ENCODE results near the gene RERE. TPM values are rescaled to one million over a fixed set of nuclear protein-coding genes. Genes with fewer than 3 reads are reported as not detected.

RERE gene
- total and polyA plus RNA-seq, 2 experiments from 2014 or later = 39.8 to 62.8 TPM

GRCh38 chr1:8307628-8308027 is 509.8 kb downstream of the RERE start:
- no peak for DNase-seq (ENCODE audit: low spot score)
- H3K4me2 ChIP-seq = no peak overlapping the region
- H3K9me3 ChIP-seq (ENCODE audit: low read depth) = no peaks in the 10 kb centered on the region
- no peaks in the 10 kb centered on the region for H3K9me2 ChIP-seq (replicated peaks; ENCODE audit: insufficient read depth)
- no peak overlapping the region for H3K27ac ChIP-seq
- TF ChIP-seq CTCF (IDR thresholded peaks at IDR 0.05; ENCODE audit: poor library complexity) (no peak), EZH2phosphoT487 (IDR thresholded peaks at IDR 0.05; ENCODE audit: low read depth, severe bottlenecking, unreplicated experiment) (no peak), EZH2 (IDR thresholded peaks at IDR 0.05; ENCODE audit: borderline replicate concordance) (no peak)
- H4K20me1 ChIP-seq (ENCODE audit: insufficient read depth, poor library complexity, severe bottlenecking) = no peaks in the 10 kb centered on the region
- H3K79me2 ChIP-seq = no peaks in the 10 kb centered on the region
- no peaks in the 10 kb centered on the region for H3K4me1 ChIP-seq (ENCODE audit: insufficient read depth)
- H3K4me3 ChIP-seq = no peak overlapping the region
- 90% methylated on average over 4 of the region's 4 CpGs for WGBS (ENCODE audit: low lambda C conversion rate, missing lambda C conversion rate)
- H3K36me3 ChIP-seq (replicated peaks; ENCODE audit: insufficient read depth, low read depth) = no peaks in the 10 kb centered on the region
- H2AFZ ChIP-seq = no peak overlapping the region
- H3K27me3 ChIP-seq = no peaks in the 10 kb centered on the region

- no peaks in the 10 kb centered on the region for H3K36me3 ChIP-seq (replicated peaks; ENCODE audit: insufficient read depth, low read depth)
- WGBS (ENCODE audit: low lambda C conversion rate, missing lambda C conversion rate) = 86% methylated on average over 4 of the region's 4 CpGs
- H2AFZ ChIP-seq = no peak overlapping the region
- H3K9me3 ChIP-seq (ENCODE audit: low read depth) = no peaks in the 10 kb centered on the region
- no peaks in the 10 kb centered on the region for H3K27me3 ChIP-seq
- H3K9me2 ChIP-seq (replicated peaks; ENCODE audit: insufficient read depth) = no peaks in the 10 kb centered on the region
- H3K27ac ChIP-seq = no peak overlapping the region
- H3K4me3 ChIP-seq = no peak overlapping the region
- TF ChIP-seq CTCF (IDR thresholded peaks at IDR 0.05; ENCODE audit: poor library complexity) (no peak), EZH2phosphoT487 (IDR thresholded peaks at IDR 0.05; ENCODE audit: low read depth, severe bottlenecking, unreplicated experiment) (no peak), EZH2 (IDR thresholded peaks at IDR 0.05; ENCODE audit: borderline replicate concordance) (no peak)
- no peaks in the 10 kb centered on the region for H3K79me2 ChIP-seq
- no peak for DNase-seq (ENCODE audit: low spot score)
- no peaks in the 10 kb centered on the region for H4K20me1 ChIP-seq (ENCODE audit: insufficient read depth, poor library complexity, severe bottlenecking)
- H3K4me2 ChIP-seq = no peak overlapping the region
- H3K4me1 ChIP-seq (ENCODE audit: insufficient read depth) = no peaks in the 10 kb centered on the region
Measured at GRCh38 chr1:8303876-8304275, 513.6 kb downstream of the RERE start.

GRCh38 chr1:8303141-8303540 is 514.3 kb downstream of the RERE start:
- no peak overlapping the region for H3K4me2 ChIP-seq

More at GRCh38 chr1:8303141-8303540, 514.3 kb downstream of the RERE start:
- Histone ChIP-seq H2AFZ (no peak overlapping the region), H3K4me3 (no peak overlapping the region), H3K9me2 (replicated peaks; ENCODE audit: insufficient read depth) (no peaks in the 10 kb centered on the region), H3K9me3 (ENCODE audit: low read depth) (no peaks in the 10 kb centered on the region), H3K27ac (no peak overlapping the region), H3K36me3 (replicated peaks; ENCODE audit: insufficient read depth, low read depth) (no peaks in the 10 kb centered on the region), H3K27me3 (no peaks in the 10 kb centered on the region), H3K79me2 (no peaks in the 10 kb centered on the region), H3K4me1 (ENCODE audit: insufficient read depth) (no peaks in the 10 kb centered on the region), H4K20me1 (ENCODE audit: insufficient read depth, poor library complexity, severe bottlenecking) (no peaks in the 10 kb centered on the region)
- no peak for DNase-seq (ENCODE audit: low spot score)
- no peak for TF ChIP-seq CTCF (IDR thresholded peaks at IDR 0.05; ENCODE audit: poor library complexity)
- TF ChIP-seq EZH2phosphoT487 (IDR thresholded peaks at IDR 0.05; ENCODE audit: low read depth, severe bottlenecking, unreplicated experiment) = no peak
- TF ChIP-seq EZH2 (IDR thresholded peaks at IDR 0.05; ENCODE audit: borderline replicate concordance) = no peak
- WGBS (ENCODE audit: low lambda C conversion rate, missing lambda C conversion rate) = 87% methylated on average over 3 of the region's 3 CpGs

Small RNA genes within 50 kb of the gene (microRNA-seq; reads per million reads assigned to microRNA genes)
- not detected for gene MIR6728

Small RNA genes within 50 kb of the gene (small RNA-seq; reads per million reads assigned to genes)
- gene MIR6728 = not detected
- gene RF00019 = not detected
- not detected for gene RF00599

Other genes starting within 250 kb of the RERE start
- gene ENO1, start 61.0 kb upstream of the RERE start, total RNA-seq = 580 and 659 TPM in 2 replicates
- gene ENO1, start 61.0 kb upstream of the RERE start, polyA plus RNA-seq = 868 and 876 TPM in 2 replicates
- not detected in 2 replicates for gene CA6, start 128.2 kb upstream of the RERE start, total RNA-seq
- not detected in 2 replicates for gene CA6, start 128.2 kb upstream of the RERE start, polyA plus RNA-seq
- gene SLC2A7, start 208.8 kb upstream of the RERE start, total RNA-seq = 0.16 and 0.27 TPM in 2 replicates
- 0.13 and 0.40 TPM in 2 replicates for gene SLC2A7, start 208.8 kb upstream of the RERE start, polyA plus RNA-seq

All from hepatocyte (in vitro differentiated cells).